ENCODE measurements around the gene NBEA.

Gene NBEA

DNA sequence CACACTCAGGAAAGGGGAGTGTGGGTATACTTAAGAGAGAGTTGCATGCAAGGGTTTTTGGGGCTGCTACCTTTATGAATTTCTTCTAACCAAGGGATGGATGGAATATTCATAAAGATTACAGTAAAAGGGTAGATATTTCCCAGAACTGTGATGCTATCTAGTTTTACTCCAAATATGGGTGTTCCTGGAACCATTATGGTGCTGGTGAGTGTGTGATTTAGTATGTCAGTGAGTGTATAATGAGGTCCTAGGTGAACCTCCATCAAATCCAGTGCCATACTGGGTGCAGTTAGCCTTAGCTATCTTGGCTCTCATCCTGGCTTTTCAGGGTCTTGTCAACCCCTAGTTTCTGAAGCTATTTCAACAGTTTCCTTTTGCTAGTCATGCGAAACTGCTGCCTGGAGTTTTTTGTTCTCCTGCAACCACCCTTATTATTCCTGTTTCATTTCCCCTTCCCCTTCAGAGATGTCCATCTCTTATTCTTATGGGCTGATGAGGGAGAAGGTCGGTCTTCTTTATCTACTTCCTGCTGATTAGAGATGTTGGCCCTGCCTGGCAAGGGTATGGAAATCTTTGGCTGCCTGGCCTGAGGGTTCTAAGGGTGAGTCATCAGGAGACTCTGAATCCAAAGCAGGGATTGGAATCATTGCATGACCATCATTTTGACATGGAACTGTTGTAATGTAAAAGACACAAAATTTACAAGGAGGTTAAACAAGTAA lies 202.3 kb downstream of the NBEA start:
- DNase-seq (ENCODE audit: low read depth) = no peak
- TF ChIP-seq, protein P1, sequence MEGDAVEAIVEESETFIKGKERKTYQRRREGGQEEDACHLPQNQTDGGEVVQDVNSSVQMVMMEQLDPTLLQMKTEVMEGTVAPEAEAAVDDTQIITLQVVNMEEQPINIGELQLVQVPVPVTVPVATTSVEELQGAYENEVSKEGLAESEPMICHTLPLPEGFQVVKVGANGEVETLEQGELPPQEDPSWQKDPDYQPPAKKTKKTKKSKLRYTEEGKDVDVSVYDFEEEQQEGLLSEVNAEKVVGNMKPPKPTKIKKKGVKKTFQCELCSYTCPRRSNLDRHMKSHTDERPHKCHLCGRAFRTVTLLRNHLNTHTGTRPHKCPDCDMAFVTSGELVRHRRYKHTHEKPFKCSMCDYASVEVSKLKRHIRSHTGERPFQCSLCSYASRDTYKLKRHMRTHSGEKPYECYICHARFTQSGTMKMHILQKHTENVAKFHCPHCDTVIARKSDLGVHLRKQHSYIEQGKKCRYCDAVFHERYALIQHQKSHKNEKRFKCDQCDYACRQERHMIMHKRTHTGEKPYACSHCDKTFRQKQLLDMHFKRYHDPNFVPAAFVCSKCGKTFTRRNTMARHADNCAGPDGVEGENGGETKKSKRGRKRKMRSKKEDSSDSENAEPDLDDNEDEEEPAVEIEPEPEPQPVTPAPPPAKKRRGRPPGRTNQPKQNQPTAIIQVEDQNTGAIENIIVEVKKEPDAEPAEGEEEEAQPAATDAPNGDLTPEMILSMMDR (IDR thresholded peaks at IDR 0.05; ENCODE audit: control insufficient read depth, extremely low read depth, insufficient read depth) = no peak
- H3K4me3 ChIP-seq (ENCODE audit: low read depth, low read length) = no peak overlapping the region

DNA sequence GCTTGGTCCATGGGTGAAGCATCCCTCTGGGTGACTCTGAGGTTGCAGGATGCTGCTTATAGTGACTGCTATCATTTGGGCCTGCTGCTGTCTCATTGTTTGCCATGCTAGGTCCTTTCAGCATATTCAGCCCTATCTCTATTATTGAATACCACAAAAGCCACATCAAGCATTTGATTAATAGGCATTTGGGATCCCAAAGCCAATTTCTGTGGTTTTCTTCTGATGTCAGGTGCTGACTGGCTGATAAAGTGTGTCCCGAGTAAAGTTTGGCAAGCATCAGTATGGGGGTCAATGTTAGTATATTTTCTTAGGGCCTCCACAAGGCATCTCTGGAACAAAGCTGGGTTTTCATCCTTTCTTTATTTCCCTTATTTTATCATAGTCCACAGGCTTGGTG lies 204.6 kb downstream of the NBEA start:
- no peak for DNase-seq (ENCODE audit: low read depth)
- TF ChIP-seq, protein P1 (IDR thresholded peaks at IDR 0.05; ENCODE audit: control insufficient read depth, extremely low read depth, insufficient read depth) = no peak
- H3K4me3 ChIP-seq (ENCODE audit: low read depth, low read length) = no peak overlapping the region

DNA sequence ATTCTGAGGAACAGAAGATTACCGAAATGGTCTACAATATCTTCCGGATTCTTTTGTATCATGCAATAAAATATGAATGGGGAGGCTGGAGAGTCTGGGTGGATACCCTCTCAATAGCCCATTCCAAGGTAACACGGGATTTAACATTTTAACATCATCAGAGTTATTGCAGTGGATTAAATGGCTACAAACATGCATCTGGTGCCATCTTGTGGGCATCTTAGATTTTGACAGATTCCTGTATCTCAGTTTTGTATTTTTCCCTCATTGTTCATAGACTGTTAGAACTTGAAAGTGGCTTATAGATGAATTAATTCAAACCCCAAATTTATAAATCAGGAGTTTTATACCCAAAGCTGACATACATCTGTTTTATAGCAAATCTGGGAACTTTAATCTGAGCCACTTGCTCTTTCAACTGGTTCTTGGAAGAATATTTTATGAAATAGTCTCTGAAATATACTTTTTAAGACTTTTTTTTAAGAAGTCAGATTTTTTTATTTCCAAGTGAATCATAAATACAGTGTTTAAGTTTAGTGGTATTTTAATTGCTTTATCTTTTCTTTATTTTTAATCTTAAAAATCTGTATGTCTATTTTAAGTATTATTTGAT lies 215.2 kb downstream of the NBEA start:
- TF ChIP-seq, protein P1 (IDR thresholded peaks at IDR 0.05; ENCODE audit: control insufficient read depth, extremely low read depth, insufficient read depth) = peak; percentile 60
- DNase-seq (ENCODE audit: low read depth) = peak; percentile 25
- H3K4me3 ChIP-seq (ENCODE audit: low read depth, low read length) = no peak overlapping the region

DNA sequence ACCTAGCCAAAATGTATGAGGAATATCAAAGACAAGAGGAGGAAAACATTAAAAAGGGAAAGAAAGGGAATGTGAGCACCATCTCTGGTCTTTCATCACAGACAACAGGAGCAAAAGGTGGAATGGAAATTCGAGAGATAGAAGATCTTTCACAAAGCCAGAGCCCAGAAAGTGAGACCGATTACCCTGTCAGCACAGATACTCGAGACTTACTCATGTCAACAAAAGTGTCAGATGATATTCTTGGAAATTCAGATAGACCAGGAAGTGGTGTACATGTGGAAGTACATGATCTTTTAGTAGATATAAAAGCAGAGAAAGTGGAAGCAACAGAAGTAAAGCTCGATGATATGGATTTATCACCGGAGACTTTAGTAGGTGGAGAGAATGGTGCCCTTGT lies 217.0 kb downstream of the NBEA start:
- TF ChIP-seq, protein P1 (IDR thresholded peaks at IDR 0.05; ENCODE audit: control insufficient read depth, extremely low read depth, insufficient read depth) = no peak
- H3K4me3 ChIP-seq (ENCODE audit: low read depth, low read length) = no peak overlapping the region
- no peak for DNase-seq (ENCODE audit: low read depth)

DNA sequence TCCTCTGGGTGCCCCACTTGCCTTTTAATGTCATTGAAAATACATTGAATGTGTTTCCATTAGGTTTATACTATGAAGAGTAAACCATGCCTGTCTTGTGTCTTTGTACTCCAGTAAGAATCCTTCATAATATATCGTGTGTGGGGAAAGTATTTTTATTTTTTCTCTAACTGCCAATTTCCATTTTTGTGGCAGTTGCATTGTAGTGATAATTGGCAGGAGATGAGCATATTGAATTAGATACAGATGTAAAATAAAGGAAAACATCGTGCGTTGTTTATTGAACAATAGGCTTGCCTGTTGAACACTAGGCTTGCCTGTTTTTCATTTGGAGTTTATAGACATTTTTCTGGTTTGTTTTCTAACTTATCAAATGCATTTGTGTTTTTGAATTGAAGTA lies 218.8 kb downstream of the NBEA start:
- TF ChIP-seq, protein P1 (IDR thresholded peaks at IDR 0.05; ENCODE audit: control insufficient read depth, extremely low read depth, insufficient read depth) = no peak
- no peak for DNase-seq (ENCODE audit: low read depth)
- no peak overlapping the region for H3K4me3 ChIP-seq (ENCODE audit: low read depth, low read length)

DNA sequence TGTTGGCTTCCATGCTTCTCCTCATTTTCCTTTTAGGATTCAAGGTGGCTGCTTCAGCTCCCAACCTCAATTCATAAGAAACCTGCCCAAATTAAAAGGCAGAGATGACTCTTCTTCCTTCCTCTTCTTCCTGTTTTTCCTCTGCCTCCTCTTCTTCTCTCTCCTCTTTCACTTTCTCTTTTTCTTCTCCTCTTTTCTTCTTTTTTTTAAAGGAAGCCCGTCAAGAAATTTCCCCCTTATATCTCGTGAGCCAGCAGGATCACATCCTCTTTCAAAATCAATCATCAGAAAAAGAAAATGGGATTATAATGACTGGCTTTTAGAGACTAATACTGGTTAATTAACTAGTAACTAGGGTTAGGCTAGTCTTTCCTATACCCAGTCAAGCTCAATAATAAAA lies 220.3 kb downstream of the NBEA start:
- DNase-seq (ENCODE audit: low read depth) = no peak
- TF ChIP-seq, protein P1 (IDR thresholded peaks at IDR 0.05; ENCODE audit: control insufficient read depth, extremely low read depth, insufficient read depth) = no peak
- H3K4me3 ChIP-seq (ENCODE audit: low read depth, low read length) = no peak overlapping the region
